Measurements from ENCODE around the gene AKR1C2. TPM values are rescaled to one million over a fixed set of nuclear protein-coding genes. Genes with fewer than 3 reads are reported as not detected.

AKR1C2 gene
- total RNA-seq, 1 experiment from 2014 or later, result 0.25 TPM

DNA sequence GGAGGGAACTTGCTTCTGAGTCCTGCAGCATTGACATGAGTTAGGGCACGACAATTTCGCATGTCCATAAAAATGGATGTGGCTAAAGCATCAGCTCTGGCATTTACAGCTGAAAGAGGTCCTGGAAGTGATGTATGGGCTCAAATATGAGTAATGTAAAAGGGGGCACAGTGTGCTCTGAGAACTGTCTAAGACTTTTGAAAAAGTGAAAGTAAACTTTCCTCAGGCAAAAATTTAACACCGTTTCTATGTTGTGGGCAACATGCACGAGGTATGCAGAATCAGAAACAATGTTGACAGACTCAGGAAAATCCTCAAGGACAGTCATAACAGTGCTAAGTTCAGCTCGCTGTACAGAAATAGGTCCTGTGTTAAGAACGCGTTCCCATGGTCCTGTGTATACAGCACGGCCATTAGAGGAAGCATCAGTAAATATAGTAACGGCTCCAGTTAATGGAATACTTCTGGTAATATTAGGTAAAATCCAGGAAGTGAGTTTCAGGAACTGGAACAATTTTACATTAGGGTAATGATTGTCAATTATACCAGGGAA, 37.9 kb upstream of the AKR1C2 start:
- no peak overlapping the region for H3K4me2 ChIP-seq (ENCODE audit: low read length)
- no peak for DNase-seq (ENCODE audit: low read depth, low spot score)
- no peaks in the 10 kb centered on the region for H3K4me1 ChIP-seq (ENCODE audit: control insufficient read depth in 1 of 2, insufficient read depth in 2 of 2, low read length in 2 of 2)
- no peaks in the 10 kb centered on the region for H4K20me1 ChIP-seq (ENCODE audit: insufficient read depth)
- no peaks in the 10 kb centered on the region for H3K79me2 ChIP-seq (ENCODE audit: insufficient read depth, low read length)
- ChIA-PET POLR2A (no interaction called here), RAD21 (ENCODE audit: low non-redundant PET in 1 of 2, low total read pairs in 2 of 2, uncharacterized antibody in 2 of 2, unreplicated experiment in 2 of 2) (no interaction called here), CTCF (no interaction called here)
- ATAC-seq, result no peak
- no TSS peak for BruUV-seq (replicated peaks)
- H3K27ac ChIP-seq (ENCODE audit: low read depth, low read length), result no peak overlapping the region
- H3K27me3 ChIP-seq (ENCODE audit: insufficient read depth, low read length), result no peaks in the 10 kb centered on the region
- H3K9ac ChIP-seq (ENCODE audit: low read length), result no peak overlapping the region
- H3K4me3 ChIP-seq (replicated peaks in 1 of 2; ENCODE audit: low read depth in 1 of 2, low read length in 2 of 2), result no peak overlapping the region
- H2AFZ ChIP-seq (ENCODE audit: low read depth, low read length, poor library complexity, severe bottlenecking), result no peak overlapping the region
- no peaks in the 10 kb centered on the region for H3K9me3 ChIP-seq (ENCODE audit: control insufficient read depth in 1 of 2, insufficient read depth in 1 of 2, low read depth in 1 of 2, low read length in 2 of 2)
- H3K9me2 ChIP-seq (ENCODE audit: insufficient read depth), result no peaks in the 10 kb centered on the region
- TF ChIP-seq JUND (IDR thresholded peaks at IDR 0.05) (no peak), SP1 (IDR thresholded peaks at IDR 0.05; ENCODE audit: low read depth) (no peak), ELF1 (IDR thresholded peaks at IDR 0.05; ENCODE audit: borderline replicate concordance, low read depth) (no peak), ZNF274 (IDR thresholded peaks at IDR 0.05; ENCODE audit: low read depth, low read length) (no peak), SRF (IDR thresholded peaks at IDR 0.05; ENCODE audit: low read depth) (no peak), EZH2phosphoT487 (IDR thresholded peaks at IDR 0.05; ENCODE audit: borderline replicate concordance) (no peak), EGR1 (IDR thresholded peaks at IDR 0.05; ENCODE audit: low read depth) (no peak), CBX3 (IDR thresholded peaks at IDR 0.05; ENCODE audit: low read depth) (no peak), YY1 (IDR thresholded peaks at IDR 0.05; ENCODE audit: extremely low read depth, insufficient replicate concordance, low read depth, low read length) (no peak), TCF7L2 (IDR thresholded peaks at IDR 0.05; ENCODE audit: borderline replicate concordance, extremely low read depth, insufficient read depth, insufficient read length) (no peak), POLR2AphosphoS5 (IDR thresholded peaks at IDR 0.05; ENCODE audit: low read depth, low read length) (no peak), SIN3A (IDR thresholded peaks at IDR 0.05; ENCODE audit: low read depth) (no peak)
- TF ChIP-seq, protein P1, sequence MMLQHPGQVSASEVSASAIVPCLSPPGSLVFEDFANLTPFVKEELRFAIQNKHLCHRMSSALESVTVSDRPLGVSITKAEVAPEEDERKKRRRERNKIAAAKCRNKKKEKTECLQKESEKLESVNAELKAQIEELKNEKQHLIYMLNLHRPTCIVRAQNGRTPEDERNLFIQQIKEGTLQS (IDR thresholded peaks at IDR 0.05), result no peak
- TF ChIP-seq, protein P2, sequence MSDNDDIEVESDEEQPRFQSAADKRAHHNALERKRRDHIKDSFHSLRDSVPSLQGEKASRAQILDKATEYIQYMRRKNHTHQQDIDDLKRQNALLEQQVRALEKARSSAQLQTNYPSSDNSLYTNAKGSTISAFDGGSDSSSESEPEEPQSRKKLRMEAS (IDR thresholded peaks at IDR 0.05), result no peak
- TF ChIP-seq, protein P3, sequence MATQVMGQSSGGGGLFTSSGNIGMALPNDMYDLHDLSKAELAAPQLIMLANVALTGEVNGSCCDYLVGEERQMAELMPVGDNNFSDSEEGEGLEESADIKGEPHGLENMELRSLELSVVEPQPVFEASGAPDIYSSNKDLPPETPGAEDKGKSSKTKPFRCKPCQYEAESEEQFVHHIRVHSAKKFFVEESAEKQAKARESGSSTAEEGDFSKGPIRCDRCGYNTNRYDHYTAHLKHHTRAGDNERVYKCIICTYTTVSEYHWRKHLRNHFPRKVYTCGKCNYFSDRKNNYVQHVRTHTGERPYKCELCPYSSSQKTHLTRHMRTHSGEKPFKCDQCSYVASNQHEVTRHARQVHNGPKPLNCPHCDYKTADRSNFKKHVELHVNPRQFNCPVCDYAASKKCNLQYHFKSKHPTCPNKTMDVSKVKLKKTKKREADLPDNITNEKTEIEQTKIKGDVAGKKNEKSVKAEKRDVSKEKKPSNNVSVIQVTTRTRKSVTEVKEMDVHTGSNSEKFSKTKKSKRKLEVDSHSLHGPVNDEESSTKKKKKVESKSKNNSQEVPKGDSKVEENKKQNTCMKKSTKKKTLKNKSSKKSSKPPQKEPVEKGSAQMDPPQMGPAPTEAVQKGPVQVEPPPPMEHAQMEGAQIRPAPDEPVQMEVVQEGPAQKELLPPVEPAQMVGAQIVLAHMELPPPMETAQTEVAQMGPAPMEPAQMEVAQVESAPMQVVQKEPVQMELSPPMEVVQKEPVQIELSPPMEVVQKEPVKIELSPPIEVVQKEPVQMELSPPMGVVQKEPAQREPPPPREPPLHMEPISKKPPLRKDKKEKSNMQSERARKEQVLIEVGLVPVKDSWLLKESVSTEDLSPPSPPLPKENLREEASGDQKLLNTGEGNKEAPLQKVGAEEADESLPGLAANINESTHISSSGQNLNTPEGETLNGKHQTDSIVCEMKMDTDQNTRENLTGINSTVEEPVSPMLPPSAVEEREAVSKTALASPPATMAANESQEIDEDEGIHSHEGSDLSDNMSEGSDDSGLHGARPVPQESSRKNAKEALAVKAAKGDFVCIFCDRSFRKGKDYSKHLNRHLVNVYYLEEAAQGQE (IDR thresholded peaks at IDR 0.05; ENCODE audit: low read depth), result no peak
- TF ChIP-seq, protein P4, sequence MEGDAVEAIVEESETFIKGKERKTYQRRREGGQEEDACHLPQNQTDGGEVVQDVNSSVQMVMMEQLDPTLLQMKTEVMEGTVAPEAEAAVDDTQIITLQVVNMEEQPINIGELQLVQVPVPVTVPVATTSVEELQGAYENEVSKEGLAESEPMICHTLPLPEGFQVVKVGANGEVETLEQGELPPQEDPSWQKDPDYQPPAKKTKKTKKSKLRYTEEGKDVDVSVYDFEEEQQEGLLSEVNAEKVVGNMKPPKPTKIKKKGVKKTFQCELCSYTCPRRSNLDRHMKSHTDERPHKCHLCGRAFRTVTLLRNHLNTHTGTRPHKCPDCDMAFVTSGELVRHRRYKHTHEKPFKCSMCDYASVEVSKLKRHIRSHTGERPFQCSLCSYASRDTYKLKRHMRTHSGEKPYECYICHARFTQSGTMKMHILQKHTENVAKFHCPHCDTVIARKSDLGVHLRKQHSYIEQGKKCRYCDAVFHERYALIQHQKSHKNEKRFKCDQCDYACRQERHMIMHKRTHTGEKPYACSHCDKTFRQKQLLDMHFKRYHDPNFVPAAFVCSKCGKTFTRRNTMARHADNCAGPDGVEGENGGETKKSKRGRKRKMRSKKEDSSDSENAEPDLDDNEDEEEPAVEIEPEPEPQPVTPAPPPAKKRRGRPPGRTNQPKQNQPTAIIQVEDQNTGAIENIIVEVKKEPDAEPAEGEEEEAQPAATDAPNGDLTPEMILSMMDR (IDR thresholded peaks at IDR 0.05 in 2 of 3, conservative IDR thresholded peaks at IDR 0.05 in 1 of 3; ENCODE audit: borderline replicate concordance in 1 of 3, insufficient read depth in 1 of 3, low read depth in 2 of 3, low read length in 2 of 3), result no peak
- TF ChIP-seq, protein P5, sequence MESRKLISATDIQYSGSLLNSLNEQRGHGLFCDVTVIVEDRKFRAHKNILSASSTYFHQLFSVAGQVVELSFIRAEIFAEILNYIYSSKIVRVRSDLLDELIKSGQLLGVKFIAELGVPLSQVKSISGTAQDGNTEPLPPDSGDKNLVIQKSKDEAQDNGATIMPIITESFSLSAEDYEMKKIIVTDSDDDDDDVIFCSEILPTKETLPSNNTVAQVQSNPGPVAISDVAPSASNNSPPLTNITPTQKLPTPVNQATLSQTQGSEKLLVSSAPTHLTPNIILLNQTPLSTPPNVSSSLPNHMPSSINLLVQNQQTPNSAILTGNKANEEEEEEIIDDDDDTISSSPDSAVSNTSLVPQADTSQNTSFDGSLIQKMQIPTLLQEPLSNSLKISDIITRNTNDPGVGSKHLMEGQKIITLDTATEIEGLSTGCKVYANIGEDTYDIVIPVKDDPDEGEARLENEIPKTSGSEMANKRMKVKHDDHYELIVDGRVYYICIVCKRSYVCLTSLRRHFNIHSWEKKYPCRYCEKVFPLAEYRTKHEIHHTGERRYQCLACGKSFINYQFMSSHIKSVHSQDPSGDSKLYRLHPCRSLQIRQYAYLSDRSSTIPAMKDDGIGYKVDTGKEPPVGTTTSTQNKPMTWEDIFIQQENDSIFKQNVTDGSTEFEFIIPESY (IDR thresholded peaks at IDR 0.05; ENCODE audit: extremely low read depth, insufficient replicate concordance, low read length), result no peak
- intact Hi-C loops (cut with micrococcal nuclease), result no loop called here
- H3K36me3 ChIP-seq (ENCODE audit: control insufficient read depth in 1 of 2, insufficient read depth in 2 of 2, low read length in 2 of 2), result no peaks in the 10 kb centered on the region

Measured in HCT116 (cell line).